Mesenchymal stem cell (in vitro differentiated cells and primary cell): ENCODE measurements around the gene PHTF1.

ENCODE experiments used
- DNase-seq: peaks from one replicate; pipeline ENCODE4 v3.0.0-alpha.2; 2013
- H2AFZ ChIP-seq: one replicate; pipeline ENCODE4 v1.6.1; 2013; ENCODE audit warnings: low read depth, mild to moderate bottlenecking, control low read depth, inconsistent platforms, low read length, moderate library complexity
- H2AK5ac ChIP-seq: 2 replicates; pipeline ENCODE4 v1.6.1; 2013; ENCODE audit warnings: low read length, moderate library complexity, mild to moderate bottlenecking, inconsistent platforms; ENCODE audit not compliant: severe bottlenecking
- H2BK120ac ChIP-seq: one replicate; pipeline ENCODE4 v1.6.1; 2013; ENCODE audit warnings: low read depth, mild to moderate bottlenecking, inconsistent platforms, low read length, moderate library complexity
- H2BK12ac ChIP-seq, 2 experiments: one replicate each; pipeline ENCODE4 v1.6.1; 2013; ENCODE audit warnings: inconsistent platforms in 2 of 2, low read length in 2 of 2, mild to moderate bottlenecking in 2 of 2, moderate library complexity in 2 of 2, control low read depth in 1 of 2
- H2BK15ac ChIP-seq: one replicate; pipeline ENCODE4 v1.6.1; 2013; ENCODE audit warnings: mild to moderate bottlenecking, low read depth, inconsistent platforms; ENCODE audit not compliant: poor library complexity, severe bottlenecking
- H2BK5ac ChIP-seq: 2 replicates; pipeline ENCODE4 v1.6.1; 2013; ENCODE audit warnings: low read depth, mild to moderate bottlenecking, low read length, control low read depth, inconsistent platforms; ENCODE audit not compliant: poor library complexity, severe bottlenecking
- H3K14ac ChIP-seq, 2 experiments: one replicate each; pipeline ENCODE4 v1.6.1; 2013; ENCODE audit warnings: inconsistent platforms in 2 of 2, low read length in 2 of 2, control low read depth in 1 of 2, mild to moderate bottlenecking in 1 of 2, moderate library complexity in 1 of 2
- H3K18ac ChIP-seq, 2 experiments: one replicate each; pipeline ENCODE4 v1.6.1; 2013; ENCODE audit warnings: inconsistent platforms in 2 of 2, low read length in 2 of 2, control low read depth in 1 of 2, low read depth in 1 of 2, mild to moderate bottlenecking in 1 of 2
- H3K23ac ChIP-seq, 2 experiments: one replicate each; pipeline ENCODE4 v1.6.1; 2013; ENCODE audit warnings: inconsistent platforms in 2 of 2, low read length in 2 of 2, mild to moderate bottlenecking in 2 of 2, moderate library complexity in 2 of 2, control low read depth in 1 of 2
- H3K27ac ChIP-seq: 2 replicates; pipeline ENCODE4 v1.5.1; 2013; ENCODE audit warnings: mild to moderate bottlenecking, moderate library complexity, low read length, control low read depth, inconsistent platforms; ENCODE audit not compliant: poor library complexity, severe bottlenecking
- H3K27me3 ChIP-seq, 2 experiments: 2 replicates each; pipeline versions ENCODE4 v1.6.1 to v1.7.0; 2013; ENCODE audit warnings: low read length in 2 of 2, mild to moderate bottlenecking in 2 of 2, moderate library complexity in 2 of 2, control low read depth in 1 of 2, inconsistent platforms in 1 of 2; ENCODE audit not compliant: control insufficient read depth in 1 of 2, insufficient read depth in 1 of 2
- H3K36me3 ChIP-seq, 2 experiments: 2 replicates each; pipeline versions ENCODE4 v1.6.1 to v1.7.0; 2013; ENCODE audit warnings: low read length in 2 of 2, control low read depth in 1 of 2, inconsistent platforms in 1 of 2, low read depth in 1 of 2, mild to moderate bottlenecking in 1 of 2; ENCODE audit not compliant: insufficient read depth in 2 of 2, control insufficient read depth in 1 of 2
- H3K4ac ChIP-seq, 2 experiments: one replicate each; pipeline ENCODE4 v1.6.1; 2013; ENCODE audit warnings: inconsistent platforms in 2 of 2, low read length in 2 of 2, mild to moderate bottlenecking in 2 of 2, moderate library complexity in 2 of 2, control low read depth in 1 of 2, low read depth in 1 of 2
- H3K4me1 ChIP-seq: 2 replicates; pipeline ENCODE4 v1.6.1; 2013; ENCODE audit warnings: low read depth, low read length, control low read depth; ENCODE audit not compliant: control insufficient read depth, insufficient read depth
- H3K4me2 ChIP-seq: 2 replicates; pipeline ENCODE4 v1.6.1; 2013; ENCODE audit warnings: low read length, mild to moderate bottlenecking, inconsistent platforms; ENCODE audit not compliant: poor library complexity, severe bottlenecking
- H3K4me3 ChIP-seq, 2 experiments: 2 replicates each; pipeline versions ENCODE4 v1.5.1 to v1.7.0; 2013; ENCODE audit warnings: low read length in 2 of 2, mild to moderate bottlenecking in 2 of 2, control low read depth in 1 of 2, low read depth in 1 of 2; ENCODE audit not compliant: insufficient read depth in 1 of 2
- H3K79me1 ChIP-seq: replicated peaks from 2 replicates; pipeline ENCODE4 v1.6.1; 2013; ENCODE audit warnings: mild to moderate bottlenecking, control low read depth, low read length, inconsistent platforms; ENCODE audit not compliant: poor library complexity, severe bottlenecking
- H3K9ac ChIP-seq: 2 replicates; pipeline ENCODE4 v1.7.0; 2013; ENCODE audit warnings: mild to moderate bottlenecking, low read length, moderate library complexity
- H3K9me3 ChIP-seq: 2 replicates; pipeline ENCODE4 v1.7.0; 2013; ENCODE audit warnings: mild to moderate bottlenecking, low read length; ENCODE audit not compliant: control insufficient read depth
- H4K8ac ChIP-seq: one replicate; pipeline ENCODE4 v1.6.1; 2013; ENCODE audit warnings: inconsistent platforms, mild to moderate bottlenecking, low read length, moderate library complexity
- H4K91ac ChIP-seq: one replicate; pipeline ENCODE4 v1.6.1; 2013; ENCODE audit warnings: mild to moderate bottlenecking, low read length, inconsistent platforms
- WGBS: methylation state at CpG from one replicate; pipeline ENCODE4 v1.1.7; 2013; ENCODE audit warnings: mixed read lengths; 5-methylcytosine and 5-hydroxymethylcytosine counted together

PHTF1 gene

DNA sequence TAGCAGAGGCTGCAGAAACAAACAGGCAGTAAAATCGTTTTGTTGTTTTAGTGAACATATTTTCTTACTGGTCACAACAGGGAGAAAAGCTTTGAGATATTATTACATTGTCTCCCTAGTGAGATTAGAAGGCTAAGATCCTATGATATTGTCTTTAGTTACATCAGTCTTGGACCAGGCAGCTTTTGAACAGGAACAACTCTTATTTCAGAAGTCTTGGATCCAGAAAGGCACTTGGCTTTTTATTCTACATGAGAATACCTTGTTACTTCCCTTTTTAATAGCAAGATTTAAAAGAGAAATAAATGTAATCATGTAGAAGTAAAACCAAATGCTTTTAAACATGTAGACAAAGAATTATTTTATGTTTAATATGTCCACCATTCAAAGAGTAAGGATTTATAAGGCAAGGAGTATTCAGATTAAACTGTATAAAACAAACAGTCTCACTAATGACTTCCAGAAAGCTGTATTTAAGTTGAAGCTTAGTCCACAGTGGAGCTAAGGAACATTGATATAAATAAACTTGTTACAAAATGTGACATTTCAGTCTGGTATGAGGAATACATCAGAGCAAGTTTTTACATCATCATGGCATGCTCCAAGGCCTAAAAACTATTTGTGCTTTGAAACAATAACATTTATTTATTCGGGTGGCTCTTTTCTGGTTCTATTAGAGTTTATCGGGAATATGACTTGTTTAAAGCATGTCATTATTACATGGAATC, 72.2 kb downstream of the PHTF1 start:
- Histone ChIP-seq H3K9me3 (no peaks in the 10 kb centered on the region), H3K36me3 (peaks cover 6 to 22% of the 10 kb centered on the region in 2 experiments), H3K23ac (no peak overlapping the region), H3K4me3 (no peak overlapping the region), H3K4ac (no peak overlapping the region), H2BK120ac (no peak overlapping the region), H3K27ac (no peak overlapping the region), H2AFZ (no peak overlapping the region), H2BK15ac (no peak overlapping the region), H2AK5ac (no peak overlapping the region), H3K9ac (peak overlapping the region; percentile 8), H2BK12ac (no peak overlapping the region), H3K14ac (no peak overlapping the region), H3K18ac (no peak overlapping the region), H3K79me1 (peaks cover 2% of the 10 kb centered on the region), H2BK5ac (no peak overlapping the region), H4K8ac (no peak overlapping the region), H4K91ac (no peak overlapping the region), H3K4me1 (no peaks in the 10 kb centered on the region), H3K27me3 (no peaks in the 10 kb centered on the region), H3K4me2 (no peak overlapping the region)
- WGBS: 83% methylated on average over 1 of the region's 3 CpGs
- DNase-seq: peak; percentile 8

DNA sequence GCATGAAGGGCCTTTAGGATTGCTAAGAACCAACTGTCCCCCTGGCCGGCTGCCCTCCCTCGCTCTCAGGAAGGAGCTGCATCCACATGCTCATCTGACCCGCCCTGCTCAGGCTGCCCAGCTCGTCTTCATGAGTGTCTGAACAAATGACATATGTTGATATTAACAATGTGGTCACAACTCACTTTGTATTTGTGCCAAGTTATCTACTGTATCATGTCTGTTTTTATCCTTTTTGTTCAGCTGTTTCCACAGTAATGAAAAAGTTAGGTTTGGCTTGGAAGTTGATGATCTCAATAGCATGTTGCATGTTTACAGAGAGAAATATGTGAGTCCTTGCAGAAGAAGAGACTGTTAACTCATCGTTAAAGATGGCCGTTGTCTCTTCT, 75.1 kb downstream of the PHTF1 start:
- peak; percentile 54 for DNase-seq
- Histone ChIP-seq H3K27me3 (no peaks in the 10 kb centered on the region), H3K4me2 (no peak overlapping the region), H3K23ac (no peak overlapping the region), H2BK12ac (no peak overlapping the region), H3K36me3 (peaks cover 2 to 3% of the 10 kb centered on the region in 2 experiments), H2BK120ac (no peak overlapping the region), H3K9ac (peak overlapping the region; percentile 92), H3K79me1 (peaks cover 2% of the 10 kb centered on the region), H2BK15ac (no peak overlapping the region), H4K91ac (no peak overlapping the region), H4K8ac (no peak overlapping the region), H3K4me1 (no peaks in the 10 kb centered on the region), H2BK5ac (no peak overlapping the region), H3K27ac (no peak overlapping the region), H2AK5ac (no peak overlapping the region), H2AFZ (no peak overlapping the region), H3K4me3 (peak overlapping the region in 1 of 2 experiments; percentile 64), H3K14ac (no peak overlapping the region), H3K4ac (no peak overlapping the region), H3K18ac (no peak overlapping the region), H3K9me3 (no peaks in the 10 kb centered on the region)
- 94% methylated on average over 3 of the region's 6 CpGs for WGBS

DNA sequence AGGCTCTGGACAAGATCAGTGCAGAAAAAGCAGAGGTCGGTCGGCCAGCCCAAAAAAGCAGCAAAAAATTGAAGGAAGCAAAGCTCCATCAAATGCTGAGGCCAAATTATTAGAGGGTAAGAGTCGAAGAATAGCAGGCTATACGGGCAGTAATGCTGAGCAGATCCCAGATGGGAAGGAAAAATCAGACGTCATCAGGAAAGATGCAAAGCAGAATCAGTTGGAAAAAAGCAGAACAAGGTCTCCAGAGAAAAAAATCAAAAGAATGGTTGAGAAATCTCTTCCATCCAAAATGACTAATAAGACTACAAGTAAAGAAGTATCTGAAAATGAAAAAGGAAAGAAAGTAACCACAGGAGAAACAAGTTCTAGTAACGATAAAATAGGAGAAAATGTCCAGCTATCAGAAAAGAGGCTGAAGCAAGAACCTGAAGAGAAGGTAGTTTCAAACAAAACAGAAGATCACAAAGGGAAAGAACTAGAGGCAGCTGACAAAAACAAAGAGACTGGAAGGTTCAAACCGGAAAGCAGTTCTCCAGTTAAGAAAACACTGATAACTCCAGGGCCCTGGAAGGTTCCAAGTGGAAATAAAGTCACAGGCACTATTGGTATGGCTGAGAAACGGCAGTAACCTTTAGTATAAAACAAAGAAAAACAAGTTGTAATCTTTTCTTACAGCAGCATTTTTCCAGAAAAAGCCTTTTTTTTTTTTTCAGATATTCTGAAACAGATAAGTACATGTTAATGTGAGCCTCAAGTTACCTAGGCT, 75.7 kb downstream of the PHTF1 start:
- Histone ChIP-seq H4K8ac (no peak overlapping the region), H2AFZ (no peak overlapping the region), H3K9me3 (no peaks in the 10 kb centered on the region), H3K27me3 (no peaks in the 10 kb centered on the region), H3K4me3 (peak overlapping the region in 1 of 2 experiments; percentile 64), H3K4me1 (no peaks in the 10 kb centered on the region), H3K36me3 (peaks cover 0 to 3% of the 10 kb centered on the region in 2 experiments), H3K23ac (no peak overlapping the region), H3K14ac (no peak overlapping the region), H3K4ac (no peak overlapping the region), H3K4me2 (no peak overlapping the region), H3K18ac (no peak overlapping the region), H3K9ac (peak overlapping the region; percentile 92), H2BK5ac (no peak overlapping the region), H2BK15ac (no peak overlapping the region), H3K79me1 (peaks cover 2% of the 10 kb centered on the region), H2BK120ac (no peak overlapping the region), H2BK12ac (no peak overlapping the region), H2AK5ac (no peak overlapping the region), H3K27ac (no peak overlapping the region), H4K91ac (no peak overlapping the region)
- 91% methylated on average over 6 of the region's 8 CpGs for WGBS
- DNase-seq: no peak

DNA sequence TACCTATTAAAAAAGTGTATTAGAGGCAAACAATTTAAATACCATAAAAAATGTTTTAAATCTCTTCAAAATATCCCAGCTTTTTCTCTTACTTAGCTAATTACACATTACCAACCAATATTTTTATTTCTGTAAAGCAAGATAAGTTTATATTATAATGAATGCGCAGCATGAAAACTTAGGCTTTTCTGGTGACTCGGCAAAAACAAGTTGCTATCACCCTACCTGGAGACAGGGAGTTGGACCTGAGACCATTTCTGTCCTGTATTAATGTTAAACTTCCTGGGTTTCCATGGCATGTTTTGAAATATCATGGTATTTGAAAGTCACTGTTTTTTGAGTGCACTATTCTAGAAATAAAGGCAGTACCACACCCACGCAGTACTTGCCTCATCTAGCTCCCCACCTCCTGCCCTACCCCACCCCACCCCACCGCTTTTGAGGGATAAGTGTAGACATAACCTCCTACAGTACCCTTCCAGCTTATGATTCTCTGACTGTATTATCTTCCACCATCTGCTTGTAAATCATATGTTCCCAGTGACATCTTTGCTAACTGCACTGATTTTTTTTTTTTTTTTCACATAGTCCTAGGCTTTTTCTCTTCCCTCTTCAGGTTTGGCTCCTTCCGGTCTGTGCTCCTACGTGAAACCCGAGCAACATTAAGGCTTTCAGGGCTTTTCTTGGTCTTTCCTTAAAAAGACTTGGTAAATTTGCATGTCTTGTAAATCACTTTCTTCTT, 77.5 kb downstream of the PHTF1 start:
- H2BK15ac ChIP-seq: no peak overlapping the region
- H3K4me3 ChIP-seq: no peak overlapping the region
- H2AK5ac ChIP-seq: no peak overlapping the region
- H2AFZ ChIP-seq: no peak overlapping the region
- H3K9me3 ChIP-seq: no peaks in the 10 kb centered on the region
- peaks cover 2% of the 10 kb centered on the region for H3K4me1 ChIP-seq
- peaks cover 2% of the 10 kb centered on the region for H3K79me1 ChIP-seq
- H3K4ac ChIP-seq: no peak overlapping the region
- no peak overlapping the region for H4K91ac ChIP-seq
- H2BK5ac ChIP-seq: no peak overlapping the region
- H3K23ac ChIP-seq: no peak overlapping the region
- H3K18ac ChIP-seq: no peak overlapping the region
- H3K9ac ChIP-seq: peak overlapping the region; percentile 92
- WGBS: 98% methylated on average over 7 of the region's 7 CpGs
- DNase-seq: no peak
- no peak overlapping the region for H2BK12ac ChIP-seq
- H4K8ac ChIP-seq: no peak overlapping the region
- no peak overlapping the region for H3K27ac ChIP-seq
- no peak overlapping the region for H3K14ac ChIP-seq
- peaks cover 0 to 3% of the 10 kb centered on the region in 2 experiments for H3K36me3 ChIP-seq
- no peak overlapping the region for H2BK120ac ChIP-seq
- no peaks in the 10 kb centered on the region for H3K27me3 ChIP-seq
- no peak overlapping the region for H3K4me2 ChIP-seq
